ENCODE data around the gene BPIFB3. TPM values are rescaled to one million over a fixed set of nuclear protein-coding genes. Genes with fewer than 3 reads are reported as not detected.

The BPIFB3 gene
- total and polyA plus RNA-seq, 2 experiments from 2014 or later, result not detected

- Histone ChIP-seq H4K20me1 (ENCODE audit: insufficient read depth, poor library complexity, severe bottlenecking) (no peaks in the 10 kb centered on the region), H3K27ac (no peak overlapping the region)
- whole genome bisulfite sequencing (ENCODE audit: low lambda C conversion rate, missing lambda C conversion rate), result 94% methylated on average over 2 of the region's 2 CpGs
Measured at GRCh38 chr20:33072813-33073212, 19.1 kb downstream of the BPIFB3 start.

DNA sequence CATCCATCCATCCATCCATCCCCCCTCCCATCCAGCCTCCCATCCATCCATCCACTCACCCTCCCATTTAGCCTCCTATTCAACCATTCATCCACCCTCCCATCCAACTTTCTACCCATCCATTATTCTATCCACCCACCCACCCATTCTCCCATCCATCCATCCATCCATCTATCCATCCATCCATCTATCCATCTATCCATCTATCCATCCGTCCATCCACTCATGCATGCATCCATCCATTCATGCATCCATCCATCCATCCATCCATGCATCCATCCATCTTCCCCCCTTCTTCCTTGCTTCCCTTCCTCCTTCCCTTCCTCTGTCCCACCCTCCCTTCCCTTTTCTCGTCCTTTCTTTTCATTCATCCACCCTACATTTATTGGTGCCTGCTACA lies 21.0 kb downstream of the BPIFB3 start:
- WGBS (ENCODE audit: low lambda C conversion rate, missing lambda C conversion rate), result 83% methylated on average over 2 of the region's 2 CpGs
- no peak for DNase-seq (ENCODE audit: low spot score)
- no peak overlapping the region for H3K4me2 ChIP-seq

More at GRCh38 chr20:33072813-33073212, 19.1 kb downstream of the BPIFB3 start:
- no peaks in the 10 kb centered on the region for H3K36me3 ChIP-seq (replicated peaks; ENCODE audit: insufficient read depth, low read depth)
- no peak overlapping the region for H2AFZ ChIP-seq
- TF ChIP-seq, protein P1, sequence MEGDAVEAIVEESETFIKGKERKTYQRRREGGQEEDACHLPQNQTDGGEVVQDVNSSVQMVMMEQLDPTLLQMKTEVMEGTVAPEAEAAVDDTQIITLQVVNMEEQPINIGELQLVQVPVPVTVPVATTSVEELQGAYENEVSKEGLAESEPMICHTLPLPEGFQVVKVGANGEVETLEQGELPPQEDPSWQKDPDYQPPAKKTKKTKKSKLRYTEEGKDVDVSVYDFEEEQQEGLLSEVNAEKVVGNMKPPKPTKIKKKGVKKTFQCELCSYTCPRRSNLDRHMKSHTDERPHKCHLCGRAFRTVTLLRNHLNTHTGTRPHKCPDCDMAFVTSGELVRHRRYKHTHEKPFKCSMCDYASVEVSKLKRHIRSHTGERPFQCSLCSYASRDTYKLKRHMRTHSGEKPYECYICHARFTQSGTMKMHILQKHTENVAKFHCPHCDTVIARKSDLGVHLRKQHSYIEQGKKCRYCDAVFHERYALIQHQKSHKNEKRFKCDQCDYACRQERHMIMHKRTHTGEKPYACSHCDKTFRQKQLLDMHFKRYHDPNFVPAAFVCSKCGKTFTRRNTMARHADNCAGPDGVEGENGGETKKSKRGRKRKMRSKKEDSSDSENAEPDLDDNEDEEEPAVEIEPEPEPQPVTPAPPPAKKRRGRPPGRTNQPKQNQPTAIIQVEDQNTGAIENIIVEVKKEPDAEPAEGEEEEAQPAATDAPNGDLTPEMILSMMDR (IDR thresholded peaks at IDR 0.05; ENCODE audit: poor library complexity), result no peak
- TF ChIP-seq EZH2 (IDR thresholded peaks at IDR 0.05; ENCODE audit: borderline replicate concordance), result no peak
- TF ChIP-seq EZH2phosphoT487 (IDR thresholded peaks at IDR 0.05; ENCODE audit: low read depth, severe bottlenecking, unreplicated experiment), result no peak
- no peaks in the 10 kb centered on the region for H3K4me1 ChIP-seq (ENCODE audit: insufficient read depth)
- peaks cover 35% of the 10 kb centered on the region for H3K27me3 ChIP-seq
- H3K4me2 ChIP-seq, result no peak overlapping the region
- no peak overlapping the region for H3K4me3 ChIP-seq
- no peak for DNase-seq (ENCODE audit: low spot score)
- H3K79me2 ChIP-seq, result no peaks in the 10 kb centered on the region
- H3K9me2 ChIP-seq (replicated peaks; ENCODE audit: insufficient read depth), result no peaks in the 10 kb centered on the region
- no peaks in the 10 kb centered on the region for H3K9me3 ChIP-seq (ENCODE audit: low read depth)

GRCh38 chr20:33075281-33075680 lies 21.6 kb downstream of the BPIFB3 start:
- WGBS (ENCODE audit: low lambda C conversion rate, missing lambda C conversion rate), result 65% methylated on average over 6 of the region's 6 CpGs
- TF ChIP-seq, protein P1 (IDR thresholded peaks at IDR 0.05; ENCODE audit: poor library complexity), result no peak
- TF ChIP-seq EZH2phosphoT487 (IDR thresholded peaks at IDR 0.05; ENCODE audit: low read depth, severe bottlenecking, unreplicated experiment), result no peak
- no peak for TF ChIP-seq EZH2 (IDR thresholded peaks at IDR 0.05; ENCODE audit: borderline replicate concordance)
- no peak overlapping the region for H3K4me2 ChIP-seq
- no peaks in the 10 kb centered on the region for H3K36me3 ChIP-seq (replicated peaks; ENCODE audit: insufficient read depth, low read depth)
- H3K9me3 ChIP-seq (ENCODE audit: low read depth), result no peaks in the 10 kb centered on the region
- H4K20me1 ChIP-seq (ENCODE audit: insufficient read depth, poor library complexity, severe bottlenecking), result no peaks in the 10 kb centered on the region
- no peaks in the 10 kb centered on the region for H3K4me1 ChIP-seq (ENCODE audit: insufficient read depth)
- H3K27me3 ChIP-seq, result peaks cover 23% of the 10 kb centered on the region
- no peaks in the 10 kb centered on the region for H3K79me2 ChIP-seq
- H3K4me3 ChIP-seq, result no peak overlapping the region
- H3K27ac ChIP-seq, result no peak overlapping the region
- no peaks in the 10 kb centered on the region for H3K9me2 ChIP-seq (replicated peaks; ENCODE audit: insufficient read depth)
- H2AFZ ChIP-seq, result no peak overlapping the region
- DNase-seq (ENCODE audit: low spot score), result no peak

More for the DNA sequence above, 21.0 kb downstream of the BPIFB3 start:
- H3K36me3 ChIP-seq (replicated peaks; ENCODE audit: insufficient read depth, low read depth), result no peaks in the 10 kb centered on the region
- H3K9me3 ChIP-seq (ENCODE audit: low read depth), result no peaks in the 10 kb centered on the region
- no peaks in the 10 kb centered on the region for H3K9me2 ChIP-seq (replicated peaks; ENCODE audit: insufficient read depth)
- no peak overlapping the region for H2AFZ ChIP-seq
- H3K4me3 ChIP-seq, result no peak overlapping the region
- no peaks in the 10 kb centered on the region for H3K79me2 ChIP-seq
- no peaks in the 10 kb centered on the region for H4K20me1 ChIP-seq (ENCODE audit: insufficient read depth, poor library complexity, severe bottlenecking)
- TF ChIP-seq EZH2phosphoT487 (IDR thresholded peaks at IDR 0.05; ENCODE audit: low read depth, severe bottlenecking, unreplicated experiment), result no peak
- no peak for TF ChIP-seq EZH2 (IDR thresholded peaks at IDR 0.05; ENCODE audit: borderline replicate concordance)
- TF ChIP-seq, protein P1 (IDR thresholded peaks at IDR 0.05; ENCODE audit: poor library complexity), result no peak
- H3K4me1 ChIP-seq (ENCODE audit: insufficient read depth), result no peaks in the 10 kb centered on the region
- peaks cover 28% of the 10 kb centered on the region for H3K27me3 ChIP-seq
- H3K27ac ChIP-seq, result no peak overlapping the region
